ENCODE data around the gene SFTPA2. TPM values are rescaled to one million over a fixed set of nuclear protein-coding genes. Genes with fewer than 3 reads are reported as not detected.
"Not testable (repeated sequence)": the region's sequence is repeated elsewhere in the genome, so short reads cannot be mapped to it uniquely, and the experiment has no call there.

SFTPA2 gene
- total RNA-seq, 1 donor from 2014 or later, result not detected

DNA sequence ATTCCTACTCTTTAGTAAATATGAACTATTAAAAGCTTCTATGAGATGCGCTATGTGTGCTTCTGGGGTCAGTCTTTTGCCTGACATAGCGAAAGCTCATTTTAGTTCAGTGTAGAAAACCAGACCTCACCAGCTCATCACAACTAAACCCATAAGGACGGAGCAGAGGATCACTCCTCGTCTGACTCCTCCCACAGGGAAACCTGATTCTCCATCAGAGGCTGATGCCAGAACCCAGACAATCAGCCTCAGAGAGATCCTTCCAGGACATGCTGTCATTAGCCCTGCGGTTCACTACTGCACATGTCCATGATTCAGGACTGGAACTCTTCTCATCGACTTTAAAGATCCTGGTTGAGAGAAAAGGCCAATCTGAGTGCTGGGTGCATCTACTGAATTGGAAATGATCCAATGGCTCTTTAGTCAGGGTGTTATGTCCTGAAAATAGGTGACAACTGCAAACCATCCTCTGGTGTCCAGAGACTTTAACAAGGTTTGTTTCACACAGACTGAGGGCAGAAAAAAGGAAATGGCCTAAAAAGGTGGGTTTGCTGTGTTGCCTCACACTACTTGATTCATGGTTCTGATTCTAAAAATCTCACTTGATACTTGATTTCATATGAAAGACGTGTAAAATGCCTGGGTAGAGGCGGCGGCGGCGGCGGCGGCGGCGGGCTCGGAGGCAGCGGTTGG, 48.2 kb downstream of the SFTPA2 start, which contains the start of gene EIF5AL1:
Gene EIF5AL1, plus strand, starts transcription at position 643 of the 693 bp plus-strand sequence. CDS start 117 bp downstream, outside the sequence.
- not testable (repeated sequence) for DNase-seq (ENCODE audit: low read depth in 2 of 2)

DNA sequence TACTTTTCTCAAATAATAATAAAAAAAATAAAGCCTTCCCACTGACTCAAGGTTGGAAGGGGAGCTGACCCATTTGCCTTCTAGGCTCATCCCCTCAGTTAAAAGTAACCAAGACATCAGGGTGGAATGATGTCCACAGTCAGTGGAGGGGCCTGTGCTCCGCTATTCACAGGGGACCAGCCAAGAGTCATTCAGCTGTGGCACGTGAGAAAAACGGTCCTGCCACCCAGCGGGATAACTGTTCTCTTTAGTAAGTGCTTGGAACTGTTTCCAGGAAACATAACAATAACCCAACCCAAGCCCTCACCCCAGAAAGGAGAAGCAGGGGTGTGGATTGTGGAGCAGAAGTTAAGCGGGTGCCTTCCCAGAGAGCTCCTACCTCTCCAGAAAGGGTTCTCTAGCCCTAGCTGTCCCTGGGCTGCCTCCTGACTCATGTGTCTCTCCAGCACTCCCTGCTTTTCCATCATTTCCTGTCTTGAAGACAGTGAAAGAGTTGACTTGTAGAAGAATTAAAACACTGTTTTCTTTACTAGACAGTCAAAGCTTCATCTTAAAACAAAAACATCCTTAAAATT, 50.2 kb downstream of the SFTPA2 start:
- not testable (repeated sequence) for DNase-seq (ENCODE audit: low read depth in 2 of 2)

DNA sequence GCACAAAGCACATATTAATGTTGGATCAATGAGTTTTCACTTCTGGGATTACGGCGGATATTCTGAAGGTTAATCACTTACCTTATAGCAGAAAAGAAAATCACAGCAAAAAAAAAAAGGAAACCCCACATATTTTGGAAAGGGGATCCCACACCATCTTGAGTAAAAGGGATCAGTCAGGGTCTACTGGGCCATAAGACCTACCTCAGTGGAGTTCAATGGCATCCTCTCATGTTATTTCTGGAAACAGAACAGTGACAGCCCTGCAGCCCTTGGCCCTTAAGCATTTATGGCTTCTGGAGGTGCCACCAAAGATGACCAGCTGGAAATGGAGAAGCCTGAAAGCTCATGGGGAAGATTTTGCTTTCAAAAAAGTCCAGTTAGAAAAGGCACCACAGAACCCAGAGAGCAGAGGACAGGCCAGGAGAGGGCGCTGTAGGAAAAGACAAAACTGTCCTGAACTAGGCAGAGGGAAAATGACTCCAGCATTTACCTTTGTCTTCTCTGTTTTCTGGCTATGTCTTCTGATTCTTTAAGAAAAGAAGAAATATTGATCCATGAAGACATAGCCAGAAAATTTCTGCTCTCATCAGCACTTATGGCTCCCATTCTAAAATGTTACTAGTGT, 50.8 kb downstream of the SFTPA2 start:
- DNase-seq (ENCODE audit: low read depth in 2 of 2), result not testable (repeated sequence)

DNA sequence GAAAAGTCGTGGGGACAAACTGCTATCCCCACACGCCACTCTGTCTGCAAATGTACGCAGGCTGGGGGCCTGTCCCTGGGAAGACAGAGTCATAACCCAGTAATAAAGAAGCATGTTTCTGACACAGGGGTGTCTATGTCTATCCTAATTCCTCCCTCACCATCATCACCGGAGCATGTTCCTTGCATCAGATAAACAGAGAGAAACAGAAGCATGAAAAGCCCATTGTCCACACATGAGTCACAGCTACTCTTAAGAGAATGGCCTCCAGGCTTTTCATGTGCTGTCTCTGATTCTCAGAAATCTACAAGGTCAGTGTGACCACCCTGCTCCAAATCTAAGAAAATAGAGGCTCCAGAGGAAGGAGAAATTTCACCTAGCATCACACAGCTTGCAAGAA, 52.0 kb downstream of the SFTPA2 start:
- DNase-seq (ENCODE audit: low read depth in 2 of 2), result not testable (repeated sequence)

DNA sequence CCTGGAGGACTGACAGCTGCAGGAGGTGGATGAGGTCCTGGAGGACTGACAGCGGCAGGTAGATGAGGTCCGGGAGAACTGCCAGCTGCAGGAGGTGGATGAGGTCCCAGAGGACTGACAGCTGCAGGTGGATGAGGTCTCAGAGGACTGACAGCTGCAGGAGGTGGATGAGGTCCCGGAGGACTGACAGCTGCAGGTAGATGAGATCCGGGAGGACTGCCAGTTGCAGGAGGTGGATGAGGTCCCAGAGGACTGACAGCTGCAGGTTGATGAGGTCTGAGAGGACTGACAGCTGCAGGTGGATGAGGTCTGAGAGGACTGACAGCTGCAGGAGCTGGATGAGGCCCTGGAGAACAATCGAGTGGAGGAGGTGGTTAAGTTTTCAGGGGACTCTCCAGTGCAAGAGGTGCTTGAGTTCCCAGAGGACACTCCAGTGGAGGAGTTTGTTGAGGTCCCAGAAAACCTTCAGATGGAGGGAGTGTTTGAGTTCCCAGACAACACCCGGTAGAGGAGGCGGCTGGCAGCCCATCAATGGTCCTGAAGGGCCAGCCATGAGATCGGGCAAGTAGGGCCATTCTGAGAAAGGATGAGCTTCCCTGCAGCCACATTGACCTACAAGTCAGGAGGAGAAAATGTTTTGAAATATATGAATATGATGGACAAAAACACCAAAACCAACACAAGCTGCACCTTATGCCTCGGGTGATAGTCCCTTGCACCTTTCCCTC, 52.6 kb downstream of the SFTPA2 start:
- DNase-seq (ENCODE audit: low read depth in 2 of 2), result no peak

Other genes starting within 250 kb of the SFTPA2 start
- gene PPIF, start 212.9 kb downstream of the SFTPA2 start, total RNA-seq, result 12.7 and 22.1 TPM in 2 replicates
- 2.7 and 4.7 TPM in 2 replicates for gene ZCCHC24, start 114.8 kb downstream of the SFTPA2 start, total RNA-seq
- 0.25 and 0.39 TPM in 2 replicates for gene EIF5AL1, start 47.9 kb downstream of the SFTPA2 start, total RNA-seq
- not detected in 2 replicates for gene SFTPA1, start 50.5 kb upstream of the SFTPA2 start, total RNA-seq
- under 0.01 and 0.26 TPM in 2 replicates for gene NUTM2B, start 142.8 kb upstream of the SFTPA2 start, total RNA-seq